Stimulated activated CD8-positive, alpha-beta memory T cell treated with anti-CD3 and anti-CD28 coated beads, Interleukin-2, amount 100 ng/mL, for 1 hour (primary cell): Measurements from ENCODE around the gene MATK.
"Not testable (repeated sequence)": the region's sequence is repeated elsewhere in the genome, so short reads cannot be mapped to it uniquely, and the experiment has no call there.

Experiments
- DNase-seq, 2 donors: peaks; one replicate each; pipeline ENCODE4 v3.0.0-alpha.2; 2020; ENCODE audit warnings: low read depth in 2 of 2

Gene MATK

GRCh38 chr19:3816566-3817218 is 30.5 kb upstream of the MATK start:
- DNase-seq: no peak

DNA sequence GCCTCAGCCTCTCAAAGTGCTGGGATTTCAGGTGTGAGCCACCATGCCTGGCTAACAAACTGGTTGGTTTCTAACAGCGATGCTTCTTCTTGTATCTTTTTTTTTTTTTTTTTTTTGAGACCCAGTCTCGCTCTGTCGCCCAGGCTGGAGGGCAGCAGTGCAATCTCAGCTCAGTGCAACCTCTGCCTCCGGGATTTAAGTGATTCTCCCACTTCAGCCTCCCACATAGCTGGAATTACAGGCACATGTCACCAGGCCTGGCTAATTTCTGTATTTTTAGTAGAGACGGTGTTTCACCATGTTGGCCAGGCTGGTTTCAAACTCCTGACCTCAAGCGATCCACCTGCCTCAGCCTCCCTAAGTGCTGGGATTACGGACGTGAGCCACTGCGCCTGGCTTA is 30.0 kb upstream of the MATK start:
- not testable (repeated sequence) for DNase-seq

- no peak for DNase-seq
Observed at GRCh38 chr19:3814648-3815047, 28.5 kb upstream of the MATK start.

- no peak for DNase-seq
Observed at GRCh38 chr19:3813473-3814392, 27.6 kb upstream of the MATK start.

DNA sequence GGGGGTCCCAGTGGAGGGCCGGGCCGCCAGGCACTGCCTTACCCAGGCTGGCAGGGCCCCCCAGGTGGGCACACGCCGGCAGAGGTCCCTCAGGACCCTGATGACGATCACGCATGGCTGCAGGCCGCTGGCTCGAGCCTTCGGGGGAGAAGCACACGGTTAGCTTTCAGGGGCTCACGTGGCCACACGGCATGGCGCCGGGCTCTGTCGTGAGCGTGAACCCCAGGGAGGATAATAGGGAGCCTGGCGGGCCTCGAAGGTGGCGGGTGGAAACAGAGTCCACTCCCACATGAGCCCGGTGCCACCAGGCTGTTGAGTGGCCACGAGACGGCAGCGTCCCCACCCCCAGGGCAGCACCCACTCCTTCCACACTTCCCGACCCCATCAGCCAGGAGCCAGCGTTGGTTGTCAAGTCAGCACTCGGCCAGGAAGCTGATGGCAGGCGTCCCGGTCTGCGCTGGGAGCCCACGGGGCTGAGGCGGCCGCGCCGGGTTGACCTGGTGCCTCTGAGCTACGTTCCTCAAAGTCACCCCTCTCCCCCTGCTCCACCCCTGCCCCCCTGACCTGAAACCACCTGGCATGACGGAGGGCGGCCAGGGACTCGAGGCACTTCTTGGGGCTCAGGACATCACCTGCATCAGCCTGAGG is 24.7 kb upstream of the MATK start:
- DNase-seq: no peak

DNA sequence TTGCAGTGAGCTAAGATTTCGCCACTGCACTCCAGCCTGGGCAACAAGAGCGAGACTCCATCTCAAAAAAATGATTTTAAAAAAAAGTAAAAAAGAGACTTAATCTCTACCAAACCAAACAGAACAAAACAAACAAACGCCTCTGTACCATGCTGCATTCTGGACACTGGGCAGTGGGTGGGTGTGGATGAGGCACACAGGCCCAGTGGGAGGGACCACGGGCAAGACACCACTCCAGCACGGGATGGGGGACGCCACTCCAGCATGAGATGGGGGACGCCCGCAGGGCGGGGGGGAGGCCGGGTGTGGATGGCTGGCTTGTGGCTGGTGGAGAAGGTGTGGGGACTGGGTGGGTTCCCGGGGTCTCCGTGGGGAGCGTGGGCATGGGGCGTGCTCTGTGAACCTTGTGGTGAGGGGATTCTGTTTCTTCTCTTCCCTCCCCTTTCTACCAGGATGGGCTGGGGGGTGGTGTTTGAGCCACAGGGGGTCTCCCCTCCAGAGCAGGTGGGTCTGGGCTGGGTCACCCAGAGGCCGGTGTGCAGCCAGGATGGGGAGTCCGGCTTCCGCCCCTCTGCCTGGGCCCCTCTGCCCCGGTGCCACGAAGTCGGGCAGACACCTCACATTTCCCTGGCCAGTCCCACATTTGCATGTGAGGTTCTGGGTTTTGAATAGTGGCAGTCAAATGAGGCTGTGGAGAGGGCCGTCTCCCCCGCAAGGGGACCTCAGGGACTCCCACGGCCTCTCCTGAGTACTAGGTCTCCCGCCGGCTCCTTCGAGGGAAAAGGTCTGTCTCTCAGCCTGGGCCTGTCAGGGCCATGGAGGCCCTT is 23.9 kb upstream of the MATK start:
- no peak for DNase-seq

GRCh38 chr19:3808420-3809143 is 22.4 kb upstream of the MATK start:
- no peak for DNase-seq

DNA sequence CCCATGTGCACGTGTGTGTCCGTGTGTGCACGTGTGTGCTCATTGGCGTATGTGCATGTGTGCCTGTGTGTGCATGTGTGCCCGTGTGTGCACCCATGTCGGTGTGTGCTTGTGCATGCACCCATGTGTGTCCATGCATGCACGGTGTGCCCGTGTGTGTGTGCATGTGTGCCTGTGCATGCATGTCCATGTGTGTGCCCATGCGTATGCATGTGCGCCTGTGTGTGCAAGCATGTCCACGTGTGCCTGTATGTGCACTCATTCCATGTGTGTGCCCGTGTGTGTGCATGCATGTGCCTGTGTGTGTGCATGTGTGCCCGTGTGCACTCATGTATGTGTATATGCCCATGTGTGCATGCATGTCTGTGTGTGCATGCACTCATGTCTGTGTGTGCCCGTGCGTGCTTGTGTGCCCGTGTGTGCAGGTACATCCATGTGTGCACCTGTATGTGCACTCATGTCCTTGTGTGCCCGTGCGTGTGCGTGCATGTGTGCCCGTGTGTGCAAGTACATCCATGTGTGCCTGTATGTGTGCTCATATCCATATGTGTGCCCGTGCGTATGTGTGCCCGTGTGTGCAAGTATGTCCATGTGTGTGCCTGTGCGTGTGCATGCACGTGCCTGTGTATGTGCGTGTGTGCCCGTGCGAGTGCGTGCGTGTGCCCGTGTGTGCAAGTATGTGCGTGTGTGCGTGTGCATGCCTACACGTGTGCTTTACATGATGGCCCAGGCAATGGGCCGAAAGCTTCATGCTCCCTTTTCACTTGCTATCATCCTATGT is 21.6 kb upstream of the MATK start:
- DNase-seq: no peak

- no peak for DNase-seq
Observed at GRCh38 chr19:3807131-3807480, 20.9 kb upstream of the MATK start.

GRCh38 chr19:3805859-3806258 is 19.7 kb upstream of the MATK start:
- no peak for DNase-seq

- no peak for DNase-seq
Observed at GRCh38 chr19:3804429-3804828, 18.2 kb upstream of the MATK start.

DNA sequence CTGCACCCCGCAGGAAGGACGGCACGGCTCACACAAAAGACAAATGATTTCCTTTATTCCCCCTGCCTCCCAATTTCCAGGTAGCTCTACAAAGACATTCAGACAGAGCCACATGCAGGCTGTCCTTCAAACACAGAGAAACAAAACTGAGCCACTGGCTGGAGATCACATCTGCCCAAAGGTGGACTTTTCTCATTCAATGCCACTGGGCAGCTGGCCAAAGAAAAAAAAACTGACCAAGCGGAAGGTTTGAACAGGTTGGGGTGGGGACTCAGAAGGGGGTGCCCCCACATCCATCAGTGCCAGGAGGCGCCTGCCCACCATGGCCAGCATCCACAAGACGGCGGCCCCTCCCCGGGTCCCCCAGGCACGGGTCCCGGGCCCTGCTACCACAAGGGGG is 17.8 kb upstream of the MATK start:
- DNase-seq: no peak

DNA sequence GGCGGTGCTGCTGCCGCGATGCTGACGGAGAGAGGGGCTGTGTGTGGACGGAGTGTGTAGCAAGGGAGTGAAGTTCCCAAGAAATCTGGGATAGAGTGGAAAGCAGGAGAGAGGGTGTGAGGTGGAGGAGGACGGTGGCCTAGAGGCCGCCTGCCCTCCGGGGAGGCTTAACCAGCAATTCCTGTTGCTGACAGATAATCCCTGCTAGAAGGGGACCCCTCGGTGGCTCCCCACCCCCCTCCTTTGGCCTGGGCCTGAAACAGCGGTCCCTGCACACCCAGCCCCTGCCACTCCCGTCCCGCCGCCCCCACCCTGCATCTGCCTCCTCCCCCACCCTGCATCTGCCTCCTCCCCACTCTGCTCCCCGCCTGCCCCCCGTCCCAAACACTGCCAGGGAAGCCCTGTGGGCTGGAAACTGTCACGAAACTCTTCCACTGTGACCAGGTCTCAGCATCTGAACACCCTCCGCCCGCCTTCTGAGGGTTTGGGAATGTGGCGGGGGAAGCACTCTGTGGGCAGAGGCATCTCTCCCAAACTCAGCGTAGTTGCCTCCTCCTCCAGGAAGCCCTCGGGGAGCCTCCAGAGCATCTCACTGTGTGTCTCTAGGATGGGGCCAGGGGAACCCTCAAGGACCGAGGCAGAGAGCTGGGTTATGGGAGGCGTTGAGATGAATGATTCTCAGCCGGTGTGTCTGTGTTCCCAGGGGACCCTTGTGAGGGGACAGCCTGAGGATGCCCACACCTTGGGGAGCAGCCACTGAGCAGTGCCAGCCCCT is 17.1 kb upstream of the MATK start:
- no peak for DNase-seq

DNA sequence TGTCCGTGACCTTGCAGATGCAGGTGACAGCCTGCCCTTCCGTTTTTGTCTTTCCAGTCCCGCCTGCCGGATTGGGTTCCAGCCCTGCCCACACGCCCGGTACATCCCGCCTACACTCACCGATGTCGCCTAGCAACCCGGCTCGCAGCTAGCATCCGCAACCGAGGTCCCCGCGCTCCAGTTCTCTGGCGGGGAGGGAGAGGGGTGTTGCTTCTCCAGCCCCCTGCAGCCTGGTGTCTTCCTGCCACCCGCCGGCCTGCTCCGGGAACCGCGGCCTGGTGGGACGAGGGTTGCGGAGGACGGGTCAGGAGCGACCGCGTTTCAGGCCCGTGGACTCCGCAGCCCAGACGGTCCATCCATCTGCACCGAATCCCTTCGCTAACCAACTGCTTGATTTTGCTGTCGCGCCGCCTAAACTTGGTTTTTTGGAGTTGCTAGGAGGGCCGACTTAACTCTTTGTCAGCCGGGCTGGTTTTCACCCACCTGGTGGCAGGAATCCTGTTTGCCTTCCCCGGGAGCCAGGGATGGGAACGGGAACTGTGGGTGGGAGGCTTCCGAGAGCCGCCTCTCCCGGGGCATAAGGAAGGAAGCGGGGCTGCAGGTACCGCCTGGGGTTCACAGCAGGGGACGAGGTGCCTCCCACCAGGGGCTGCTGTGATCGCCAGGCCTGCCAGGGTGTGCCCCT is 15.4 kb upstream of the MATK start:
- DNase-seq: peak; percentile 32 to 39

- no peak for DNase-seq
Observed at GRCh38 chr19:3800996-3801395, 14.8 kb upstream of the MATK start.

- DNase-seq: no peak
Observed at GRCh38 chr19:3798137-3798536, 12.0 kb upstream of the MATK start.

DNA sequence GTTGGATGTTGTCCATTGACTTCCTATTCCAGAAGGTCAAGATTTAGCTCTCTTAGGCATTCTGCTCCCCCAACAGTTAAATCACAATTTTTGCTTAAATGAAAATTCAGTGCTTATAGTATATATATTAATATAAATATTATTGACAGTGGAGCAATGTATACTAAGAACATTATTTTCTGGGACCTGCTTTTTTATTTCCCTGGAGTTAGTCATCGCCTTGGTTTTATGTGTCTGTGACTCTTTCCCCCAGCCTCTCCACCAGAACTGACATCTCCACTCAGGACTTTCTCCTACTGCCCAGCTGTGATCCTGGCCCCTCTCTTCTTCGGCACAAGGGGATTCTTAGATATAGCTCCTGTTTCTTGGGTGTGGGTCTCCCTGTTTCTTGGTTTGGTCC is 10.2 kb upstream of the MATK start:
- no peak for DNase-seq

GRCh38 chr19:3793799-3794198 is 7.6 kb upstream of the MATK start:
- no peak for DNase-seq

- DNase-seq: no peak
Observed at GRCh38 chr19:3792114-3792513, 5.9 kb upstream of the MATK start.
